ENCODE measurements around the gene SRGAP2C.
"Not testable (repeated sequence)": the region's sequence is repeated elsewhere in the genome, so short reads cannot be mapped to it uniquely, and the experiment has no call there.

DNA sequence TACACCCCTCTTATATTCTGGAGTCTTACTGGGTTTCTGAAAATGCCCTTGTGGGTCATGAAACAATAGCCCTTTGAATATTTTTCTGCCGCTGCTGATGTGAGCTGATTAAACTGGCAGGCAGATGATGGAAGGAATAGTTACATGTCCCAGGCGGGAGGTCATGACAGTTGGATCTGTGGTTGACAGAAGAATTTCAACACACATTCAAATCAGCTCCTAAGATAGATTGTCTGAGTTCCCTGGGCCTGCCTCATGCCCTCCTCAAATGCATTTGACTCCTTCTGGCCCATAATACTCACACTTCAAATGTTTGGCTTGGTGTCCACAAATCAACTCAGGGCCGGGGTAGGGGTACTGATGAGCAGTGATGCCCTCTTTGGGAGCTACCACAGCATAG, 161.9 kb downstream of the SRGAP2C start:
- not testable (repeated sequence) for TF ChIP-seq CTCF (IDR thresholded peaks at IDR 0.05); ZFX (IDR thresholded peaks at IDR 0.05; ENCODE audit: borderline replicate concordance)
